NCI-H1105 treated with DMSO at 0.1 percent for 48 hours (cell line): Measurements from ENCODE around the gene STK11.

Source experiments
- DNase-seq: peaks from one replicate; lab custom pipeline; 2025; lab: John Stamatoyannopoulos, UW

The STK11 gene

DNA sequence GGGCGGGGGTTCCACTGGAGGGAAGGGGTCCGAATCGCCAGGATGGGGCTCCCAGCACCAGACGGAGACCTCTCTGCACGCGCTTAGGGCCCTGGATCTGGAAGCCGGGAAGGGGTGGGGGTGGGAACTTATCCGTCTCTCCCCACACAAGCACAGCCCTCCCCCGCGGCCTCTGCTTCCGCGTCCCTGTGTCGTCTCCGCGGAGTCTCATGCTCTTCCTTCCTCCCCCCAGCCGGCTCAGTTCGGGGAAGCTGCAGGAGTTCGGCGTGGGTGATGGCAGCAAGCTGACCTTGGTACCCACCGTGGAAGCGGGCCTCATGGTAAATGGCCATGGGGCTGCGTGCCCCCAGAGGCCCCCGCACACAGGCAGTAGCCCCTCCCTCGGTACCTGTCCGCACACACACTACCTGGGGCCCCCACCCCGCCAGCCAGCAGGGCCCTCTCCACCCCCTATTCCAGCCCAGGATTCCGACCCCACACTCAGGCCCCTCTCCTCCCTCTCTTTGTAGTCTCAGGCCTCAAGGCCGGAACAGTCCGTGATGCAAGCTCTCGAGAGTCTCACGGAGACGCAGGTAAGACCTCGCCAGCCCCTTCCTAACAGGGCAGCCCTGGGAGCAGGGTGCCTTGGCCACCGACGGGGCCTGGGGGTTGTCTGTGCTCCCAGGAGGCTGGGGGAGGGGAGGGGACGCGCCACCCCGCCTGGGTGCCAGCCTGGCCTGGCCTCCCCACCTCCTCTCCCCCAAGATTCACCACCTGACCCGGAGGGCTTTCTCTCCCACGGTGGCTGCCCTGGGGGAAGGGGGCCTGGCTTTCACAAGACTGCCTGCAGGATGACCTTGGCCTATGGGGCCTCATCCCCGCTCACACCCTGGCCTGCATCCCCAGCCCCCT, 46.0 kb downstream of the STK11 start:
- no peak for DNase-seq

- DNase-seq, result no peak
These were observed 46.7 kb downstream of the STK11 start for GRCh38 chr19:1252221-1252820.

DNA sequence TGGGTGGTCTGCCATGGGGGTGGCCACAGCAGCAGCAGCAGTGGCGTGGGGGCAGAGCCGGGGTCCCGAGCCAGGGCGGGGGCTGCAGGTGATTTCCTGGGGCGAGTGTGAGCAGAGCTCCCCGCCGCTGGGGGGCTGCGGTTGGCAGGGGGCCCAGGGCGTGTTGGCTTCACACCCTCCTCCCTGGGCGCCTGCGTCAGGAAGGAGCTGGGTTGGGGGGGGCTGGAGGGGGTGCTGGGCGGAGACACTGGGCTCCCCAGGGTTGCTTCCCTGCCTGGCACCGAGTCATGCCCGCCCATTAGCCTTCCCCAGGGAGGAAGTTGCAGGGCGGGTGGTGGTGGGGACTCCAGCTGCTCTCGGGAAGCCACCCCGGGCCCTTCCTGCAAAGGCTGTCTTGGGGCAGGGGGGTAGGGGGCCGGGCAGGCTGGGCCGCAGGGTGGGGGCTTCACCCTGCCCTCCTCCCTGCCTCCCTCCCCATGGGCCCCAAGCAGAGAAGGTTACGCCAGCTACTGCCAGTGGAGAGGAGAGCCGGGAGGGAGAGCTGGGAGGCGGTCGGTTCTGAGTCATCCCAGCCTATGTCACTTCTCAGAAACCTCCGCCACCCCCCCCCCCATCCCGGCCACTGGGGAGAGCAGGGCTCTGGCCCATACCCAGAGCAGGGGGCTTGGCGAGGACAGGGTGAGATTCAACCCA, 47.4 kb downstream of the STK11 start:
- no peak for DNase-seq

DNA sequence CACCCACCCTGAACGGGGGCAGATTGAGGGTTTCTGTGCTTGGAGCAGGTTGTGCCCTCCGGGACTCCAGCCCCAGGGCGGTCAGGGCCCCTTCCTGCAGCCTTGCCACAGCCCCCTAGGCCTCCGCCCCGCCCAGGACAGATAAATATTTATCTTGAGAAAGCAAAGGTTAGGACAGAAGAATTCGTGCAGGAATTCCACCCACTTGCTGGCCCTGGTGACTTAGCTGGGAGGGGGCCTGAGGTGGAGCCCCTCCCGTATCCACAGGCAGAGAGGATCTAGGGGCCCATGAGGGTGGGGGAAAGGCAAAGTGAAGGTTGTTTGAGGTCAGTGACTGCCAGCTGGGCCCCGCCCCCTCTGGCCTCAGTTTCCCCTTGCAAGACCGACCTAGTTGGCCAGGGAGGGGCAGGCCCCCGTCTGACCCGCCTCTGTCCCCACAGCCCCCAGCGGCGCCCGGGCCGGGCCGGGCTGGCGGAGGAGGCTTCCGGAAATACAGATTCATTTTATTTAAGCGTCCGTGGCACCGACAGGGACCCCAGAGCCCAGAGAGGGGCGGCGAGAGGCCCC, 48.0 kb downstream of the STK11 start:
- no peak for DNase-seq

GRCh38 chr19:1254081-1254527, 48.5 kb downstream of the STK11 start:
- DNase-seq, result no peak

GRCh38 chr19:1254530-1255185, 49.1 kb downstream of the STK11 start:
- DNase-seq, result no peak

DNA sequence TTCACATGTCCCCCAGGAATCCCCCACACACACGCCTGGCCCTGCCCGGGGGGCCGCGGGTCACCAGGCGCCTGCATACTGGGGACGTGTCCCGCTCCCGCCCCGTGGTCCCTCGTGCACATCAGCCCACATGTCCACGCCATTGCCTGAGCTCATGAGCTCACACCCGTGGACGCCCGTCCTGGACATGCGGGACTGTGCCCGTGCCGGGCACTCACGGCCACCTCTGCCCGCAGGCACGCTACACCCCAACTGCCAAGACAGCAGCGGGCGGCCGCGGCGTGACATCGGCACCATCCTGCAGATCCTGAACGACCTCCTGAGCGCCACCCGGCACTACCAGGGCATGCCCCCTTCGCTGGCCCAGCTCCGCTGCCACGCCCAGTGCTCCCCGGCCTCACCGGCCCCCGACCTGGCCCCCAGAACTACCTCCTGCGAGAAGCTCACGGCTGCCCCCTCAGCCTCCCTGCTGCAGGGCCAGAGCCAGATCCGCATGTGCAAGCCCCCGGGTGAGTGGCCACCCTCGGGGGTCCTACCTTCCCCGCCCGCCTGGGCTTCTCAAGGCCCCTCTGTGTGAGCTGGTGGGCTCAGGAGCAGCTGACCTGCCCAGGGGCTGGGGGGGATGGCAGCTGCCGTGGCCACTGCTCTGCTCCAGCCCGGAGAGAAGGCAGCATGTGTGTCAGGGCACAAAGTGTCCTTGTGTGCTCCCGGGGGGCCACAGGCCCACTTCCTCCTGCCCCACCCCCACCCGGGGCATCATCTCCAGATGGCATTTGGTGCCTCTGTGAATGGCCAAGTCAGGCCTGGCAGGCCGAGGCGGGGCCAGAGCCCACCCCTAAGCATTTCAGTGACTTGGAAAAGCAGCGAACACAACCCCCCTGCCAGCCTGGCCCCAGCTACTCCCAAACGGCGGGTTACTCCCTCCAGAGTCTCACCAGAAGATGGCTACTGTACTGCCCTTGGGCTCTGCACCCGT, 49.9 kb downstream of the STK11 start:
- DNase-seq, result no peak

GRCh38 chr19:1256646-1257474, 51.3 kb downstream of the STK11 start:
- DNase-seq, result no peak

DNA sequence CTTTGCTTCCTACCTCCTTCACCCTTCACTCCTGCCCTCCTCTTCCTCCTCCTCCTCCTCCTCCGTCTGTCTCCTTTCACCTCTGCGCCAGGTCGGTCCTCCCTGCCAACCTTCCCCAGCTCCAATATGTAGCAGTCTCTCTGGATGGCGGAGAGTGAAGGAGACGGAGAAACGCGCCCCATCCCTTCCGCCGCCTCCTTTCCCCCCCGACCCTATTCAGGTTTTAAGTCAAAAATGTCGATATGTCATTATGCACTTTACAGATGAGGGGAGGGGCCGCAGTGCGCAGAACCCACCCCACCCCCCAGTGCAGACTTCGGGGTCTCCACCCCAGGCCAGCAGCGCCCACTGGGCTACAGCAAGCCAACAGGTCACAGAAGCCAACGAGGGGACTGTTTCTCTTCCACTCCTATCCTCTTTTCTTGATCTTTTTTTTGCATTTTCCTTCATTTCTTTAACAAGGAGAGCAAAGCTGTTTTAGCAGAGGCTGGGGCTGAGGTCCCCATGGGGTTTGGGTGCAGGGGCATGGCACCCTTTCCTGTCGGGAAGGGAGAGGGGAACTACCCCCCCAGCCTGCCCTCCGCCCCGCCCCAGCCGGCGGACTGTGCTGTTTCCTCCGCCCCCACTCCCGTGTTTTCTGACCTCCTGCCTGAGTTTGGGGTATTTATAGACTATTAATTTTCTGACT, 52.0 kb downstream of the STK11 start:
- DNase-seq, result no peak

GRCh38 chr19:1258163-1258492, 52.5 kb downstream of the STK11 start:
- DNase-seq, result no peak

- DNase-seq, result no peak
These were observed 53.2 kb downstream of the STK11 start for GRCh38 chr19:1258707-1259205.

GRCh38 chr19:1259206-1259875, 53.8 kb downstream of the STK11 start:
- no peak for DNase-seq

DNA sequence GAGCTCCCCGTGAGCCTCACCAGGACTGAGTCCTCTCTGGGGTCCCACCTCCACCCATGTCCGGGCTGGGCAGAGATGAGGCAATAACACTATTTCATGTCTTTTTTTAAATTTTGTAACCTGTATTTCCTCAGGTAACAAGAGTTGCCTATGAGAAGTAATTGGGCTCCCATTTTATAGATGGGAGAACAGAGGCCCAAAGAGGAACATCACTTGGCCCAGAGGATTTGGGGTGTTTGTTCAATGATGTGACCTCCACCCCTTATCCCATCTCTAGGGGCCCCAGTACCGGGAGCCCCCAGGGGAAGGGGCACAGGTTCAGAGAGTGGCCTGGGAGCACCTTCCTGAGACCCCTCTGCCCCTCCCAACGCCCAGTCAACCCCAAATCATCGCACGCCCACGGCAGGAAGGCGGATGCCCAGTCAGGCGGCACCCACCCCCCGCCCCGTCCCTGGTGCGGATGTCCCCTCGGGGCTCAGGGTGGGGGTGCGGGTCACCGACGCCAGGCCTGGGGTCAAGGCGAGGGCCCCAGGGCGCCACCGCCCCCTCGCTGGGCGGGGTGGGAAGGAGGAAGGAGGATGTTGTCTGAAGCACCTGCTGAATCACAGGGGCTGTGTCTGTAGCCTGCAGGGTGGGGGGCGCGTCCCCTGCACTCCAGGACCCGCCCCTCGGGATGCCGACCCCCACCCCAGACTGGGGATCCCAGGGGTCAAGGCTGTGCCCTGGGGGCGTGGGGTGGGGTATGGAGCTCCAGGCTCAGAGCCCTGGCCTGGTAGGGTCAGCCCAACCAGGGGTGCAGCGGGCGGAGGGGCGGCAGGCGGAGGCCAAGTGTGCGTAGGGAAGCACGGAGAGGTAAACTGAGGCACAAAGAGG, 54.5 kb downstream of the STK11 start:
- no peak for DNase-seq

GRCh38 chr19:1260749-1261537, 55.4 kb downstream of the STK11 start:
- DNase-seq, result peak; percentile 96

GRCh38 chr19:1261538-1261797, 55.9 kb downstream of the STK11 start:
- DNase-seq, result no peak

DNA sequence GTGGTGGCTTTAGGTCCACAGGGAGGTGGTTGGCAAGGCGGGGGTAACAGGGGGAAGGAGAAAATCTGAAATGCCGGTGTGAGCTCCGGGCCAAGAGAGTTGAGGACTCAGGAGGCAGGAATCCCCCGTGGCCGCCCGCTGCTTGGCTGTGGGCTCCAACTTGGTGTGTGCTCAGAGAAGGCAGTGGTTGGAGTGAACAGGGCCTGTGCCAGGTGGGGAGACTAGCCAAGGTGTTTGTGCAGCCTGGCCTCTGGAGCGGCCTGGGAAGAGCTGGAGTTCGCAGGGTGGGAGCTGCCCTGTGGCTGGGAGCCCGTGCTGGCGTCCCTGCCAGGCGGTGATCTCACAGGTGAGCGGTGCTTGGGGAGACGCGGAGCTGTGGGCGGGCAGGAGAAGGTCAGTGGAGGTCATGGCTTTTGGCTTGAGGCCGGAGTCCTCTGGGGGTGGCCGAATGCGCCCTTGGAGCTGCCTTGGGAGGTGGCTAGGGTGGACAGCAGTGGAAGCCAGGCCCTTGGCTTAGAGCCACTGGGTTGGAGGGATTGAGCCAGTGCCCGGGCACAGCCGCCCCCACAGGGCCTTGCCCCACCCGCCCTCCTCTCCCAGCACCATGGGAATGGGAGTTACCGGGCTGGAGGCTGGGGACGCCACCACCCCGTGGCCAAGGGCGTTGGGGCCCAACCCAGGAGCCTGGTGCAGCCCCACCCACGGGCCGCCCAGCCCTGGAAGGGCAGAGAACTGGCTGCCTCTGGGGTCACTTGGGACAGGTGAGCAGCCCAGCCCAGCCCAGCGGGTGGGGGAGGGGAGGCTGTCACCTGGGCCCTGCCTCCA, 56.4 kb downstream of the STK11 start:
- no peak for DNase-seq
